Caco-2 (cell line): ENCODE results near the gene MOGAT1. TPM values are rescaled to one million over a fixed set of nuclear protein-coding genes. Genes with fewer than 3 reads are reported as not detected.

Experiments
- BruUV-seq: library from RNA; stranded (reverse); fragments of 400-500 nt; replicated peaks from 2 replicates; lab custom pipeline; 2021; lab: Mats Ljungman, UMichigan
- CTCF ChIA-PET: fragments of 300-600 bp; sonication (Branson Sonifier 250); formaldehyde crosslinking; loops from one replicate; lab custom pipeline; 2022; ENCODE audit warnings: antibody characterized with exemption; lab: Charles Lee
- POLR2A ChIA-PET: fragments of 300-600 bp; sonication (Branson Sonifier 250); formaldehyde crosslinking; loops from one replicate; lab custom pipeline; 2022; ENCODE audit warnings: antibody characterized with exemption; lab: Charles Lee
- DNase-seq, 2 experiments: peaks; one replicate each; pipeline versions ENCODE4 v3.0.0 to v3.0.0-alpha.2; 2020 to 2022
- H3K27me3 ChIP-seq: replicated peaks from 2 replicates; pipeline ENCODE4 v1.6.0; 2011; ENCODE audit warnings: low read length; ENCODE audit not compliant: control insufficient read depth, insufficient read depth
- H3K36me3 ChIP-seq: 2 replicates; pipeline ENCODE4 v1.5.1; 2011; ENCODE audit warnings: low read length; ENCODE audit not compliant: control insufficient read depth, insufficient read depth
- H3K4me1 ChIP-seq: fragments of 250-450 bp; sonication (Bioruptor Pico); 2 replicates; pipeline ENCODE4 v1.5.1; 2020; ENCODE audit warnings: mild to moderate bottlenecking
- H3K4me3 ChIP-seq: 2 replicates; pipeline ENCODE4 v1.5.1; 2011; ENCODE audit warnings: low read depth, mild to moderate bottlenecking, control low read depth, low read length
- H3K9me3 ChIP-seq: fragments of 250-450 bp; sonication (Bioruptor Pico); 2 replicates; pipeline ENCODE4 v1.5.1; 2020; ENCODE audit warnings: mild to moderate bottlenecking, moderate library complexity
- H3K27ac Mint-ChIP-seq: one replicate; pipeline ENCODE4 v1.8.0; 2022; ENCODE audit warnings: mixed read lengths; ENCODE audit not compliant: unreplicated experiment
- H3K27me3 Mint-ChIP-seq: one replicate; pipeline ENCODE4 v1.8.0; 2022; ENCODE audit warnings: mixed read lengths; ENCODE audit not compliant: insufficient read depth, unreplicated experiment
- H3K36me3 Mint-ChIP-seq: one replicate; pipeline ENCODE4 v1.8.0; 2022; ENCODE audit warnings: mild to moderate bottlenecking, mixed read lengths; ENCODE audit not compliant: insufficient read depth, unreplicated experiment
- H3K4me1 Mint-ChIP-seq: one replicate; pipeline ENCODE4 v1.8.0; 2022; ENCODE audit warnings: low read depth, mixed read lengths; ENCODE audit not compliant: unreplicated experiment
- H3K4me3 Mint-ChIP-seq: one replicate; pipeline ENCODE4 v1.8.0; 2022; ENCODE audit warnings: mild to moderate bottlenecking, moderate library complexity, mixed read lengths; ENCODE audit not compliant: unreplicated experiment
- H3K9me3 Mint-ChIP-seq: one replicate; pipeline ENCODE4 v1.8.0; 2022; ENCODE audit warnings: mixed read lengths; ENCODE audit not compliant: unreplicated experiment
- intact Hi-C: fragments of 100-400 bp; cut with micrococcal nuclease; formaldehyde crosslinking; loops from one replicate; pipeline ENCODE4 v1.10.0; 2022; ENCODE audit not compliant: unreplicated experiment
- total RNA-seq: library from RNA; stranded (reverse); gene quantifications from 2 replicates; pipeline ENCODE4 v1.2.3, GENCODE V29; 2022
- TF ChIP-seq, protein P1 (sequence below), 2 experiments: fragments of 200-600 bp in 1 of 2; IDR thresholded peaks; 1 replicate in 1 of 2; 2 replicates in 1 of 2; pipeline versions ENCODE4 v1.5.1 to v1.8.0; 2011 to 2022; ENCODE audit warnings: antibody characterized with exemption in 1 of 2, control low read depth in 1 of 2, inconsistent platforms in 1 of 2, low read depth in 1 of 2, low read length in 1 of 2, mild to moderate bottlenecking in 1 of 2, moderate library complexity in 1 of 2; ENCODE audit not compliant: insufficient read depth in 1 of 2, severe bottlenecking in 1 of 2, unreplicated experiment in 1 of 2

The MOGAT1 gene
- total RNA-seq, 1 experiment from 2014 or later: not detected

DNA sequence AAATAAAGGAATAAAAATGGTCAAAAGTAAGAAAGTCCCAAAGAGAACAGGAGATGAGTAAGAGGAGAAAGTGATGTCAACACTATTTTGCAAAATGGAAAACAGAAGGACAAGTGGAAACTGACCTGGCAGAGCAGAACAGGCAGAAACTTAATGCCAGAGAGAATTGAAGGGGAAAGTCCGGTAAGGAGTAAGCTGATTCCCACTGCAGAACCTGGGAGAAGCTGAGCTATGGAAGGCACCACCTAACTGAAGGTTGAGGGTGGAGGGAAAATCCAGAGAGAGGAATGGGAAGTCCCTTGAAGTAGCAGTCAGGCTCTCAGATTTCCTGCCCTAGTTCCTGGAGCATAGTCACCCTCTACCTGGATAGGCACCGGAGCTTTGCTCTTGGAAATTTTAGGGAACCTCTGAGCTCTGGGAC lies 59.8 kb downstream of the MOGAT1 start:
- H3K36me3 ChIP-seq: no peaks in the 10 kb centered on the region
- Mint-ChIP-seq H3K36me3 (no peaks in the 10 kb centered on the region), H3K4me3 (no peak overlapping the region), H3K27ac (no peak overlapping the region), H3K9me3 (no peaks in the 10 kb centered on the region), H3K27me3 (no peaks in the 10 kb centered on the region), H3K4me1 (peaks cover 20% of the 10 kb centered on the region)
- TF ChIP-seq, protein P1, sequence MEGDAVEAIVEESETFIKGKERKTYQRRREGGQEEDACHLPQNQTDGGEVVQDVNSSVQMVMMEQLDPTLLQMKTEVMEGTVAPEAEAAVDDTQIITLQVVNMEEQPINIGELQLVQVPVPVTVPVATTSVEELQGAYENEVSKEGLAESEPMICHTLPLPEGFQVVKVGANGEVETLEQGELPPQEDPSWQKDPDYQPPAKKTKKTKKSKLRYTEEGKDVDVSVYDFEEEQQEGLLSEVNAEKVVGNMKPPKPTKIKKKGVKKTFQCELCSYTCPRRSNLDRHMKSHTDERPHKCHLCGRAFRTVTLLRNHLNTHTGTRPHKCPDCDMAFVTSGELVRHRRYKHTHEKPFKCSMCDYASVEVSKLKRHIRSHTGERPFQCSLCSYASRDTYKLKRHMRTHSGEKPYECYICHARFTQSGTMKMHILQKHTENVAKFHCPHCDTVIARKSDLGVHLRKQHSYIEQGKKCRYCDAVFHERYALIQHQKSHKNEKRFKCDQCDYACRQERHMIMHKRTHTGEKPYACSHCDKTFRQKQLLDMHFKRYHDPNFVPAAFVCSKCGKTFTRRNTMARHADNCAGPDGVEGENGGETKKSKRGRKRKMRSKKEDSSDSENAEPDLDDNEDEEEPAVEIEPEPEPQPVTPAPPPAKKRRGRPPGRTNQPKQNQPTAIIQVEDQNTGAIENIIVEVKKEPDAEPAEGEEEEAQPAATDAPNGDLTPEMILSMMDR (IDR thresholded peaks at IDR 0.05; ENCODE audit: insufficient read depth in 1 of 2, low read depth in 1 of 2, low read length in 1 of 2, severe bottlenecking in 1 of 2, unreplicated experiment in 1 of 2): no peak
- POLR2A ChIA-PET: no interaction called here
- intact Hi-C loops: no loop called here
- peaks cover 9% of the 10 kb centered on the region for H3K4me1 ChIP-seq
- no peaks in the 10 kb centered on the region for H3K9me3 ChIP-seq
- no peak for DNase-seq
- BruUV-seq: no TSS peak
- no peak overlapping the region for H3K4me3 ChIP-seq
- no peaks in the 10 kb centered on the region for H3K27me3 ChIP-seq
- CTCF ChIA-PET: no interaction called here

DNA sequence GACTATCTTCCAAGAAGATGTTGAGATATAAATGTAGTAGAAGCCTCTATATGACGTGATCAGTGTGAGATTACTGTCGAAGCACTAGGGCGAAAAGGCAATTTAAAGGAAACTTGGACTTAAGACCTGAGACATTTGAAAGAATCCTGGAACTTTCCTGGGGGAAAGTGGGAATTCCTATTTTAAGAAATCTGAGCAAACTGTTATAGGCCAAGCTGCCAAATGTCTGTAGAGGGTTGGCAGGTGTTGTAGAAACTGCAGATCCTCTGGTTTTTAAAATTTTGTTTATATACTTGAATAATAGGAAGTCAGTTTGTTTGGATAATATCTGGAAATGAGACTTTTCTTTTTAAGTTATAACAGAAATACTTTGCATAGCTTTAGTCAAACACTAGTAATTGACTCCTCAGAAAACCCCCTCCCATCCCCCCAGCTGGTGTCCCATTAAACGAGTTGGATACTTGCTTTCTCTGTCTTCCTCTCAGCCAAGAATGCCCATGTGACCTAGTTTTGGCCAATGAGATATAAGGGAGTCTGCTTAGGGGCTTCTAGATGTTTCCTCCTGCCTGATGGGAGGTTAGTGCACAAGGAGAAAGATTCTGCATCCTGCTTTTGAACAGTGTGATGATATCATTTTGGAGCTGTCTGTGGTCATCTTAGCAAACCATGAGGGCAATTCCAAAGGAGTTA lies 61.2 kb downstream of the MOGAT1 start:
- Mint-ChIP-seq H3K27me3 (peaks cover 4% of the 10 kb centered on the region), H3K4me3 (no peak overlapping the region), H3K36me3 (no peaks in the 10 kb centered on the region), H3K4me1 (peaks cover 20% of the 10 kb centered on the region), H3K27ac (no peak overlapping the region), H3K9me3 (peaks cover 6% of the 10 kb centered on the region)
- TF ChIP-seq, protein P1 (IDR thresholded peaks at IDR 0.05; ENCODE audit: insufficient read depth in 1 of 2, low read depth in 1 of 2, low read length in 1 of 2, severe bottlenecking in 1 of 2, unreplicated experiment in 1 of 2): no peak
- no peak for DNase-seq
- POLR2A ChIA-PET: no interaction called here
- Histone ChIP-seq H3K36me3 (no peaks in the 10 kb centered on the region), H3K9me3 (no peaks in the 10 kb centered on the region), H3K27me3 (no peaks in the 10 kb centered on the region), H3K4me1 (peaks cover 9% of the 10 kb centered on the region), H3K4me3 (no peak overlapping the region)
- intact Hi-C loops: no loop called here
- BruUV-seq: no TSS peak
- CTCF ChIA-PET: no interaction called here

DNA sequence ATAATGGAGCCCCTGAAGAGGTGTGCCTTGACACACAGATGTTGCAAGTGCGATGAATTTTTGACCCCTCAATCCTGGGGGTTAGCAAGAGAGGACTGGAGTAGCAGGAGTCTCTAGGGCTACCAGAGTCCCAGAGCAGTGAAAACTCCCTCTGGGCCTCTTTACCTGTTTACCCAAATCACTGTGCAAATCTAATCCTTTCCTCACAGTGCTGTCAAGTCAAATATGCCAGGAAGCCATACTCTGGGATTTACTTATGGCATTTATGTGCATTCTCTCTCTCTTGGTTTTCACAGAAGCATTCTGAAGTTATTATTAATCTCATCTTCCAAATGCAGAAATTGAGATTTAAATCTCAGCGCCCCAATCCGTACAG lies 62.0 kb downstream of the MOGAT1 start:
- BruUV-seq: no TSS peak
- Histone ChIP-seq H3K9me3 (no peaks in the 10 kb centered on the region), H3K4me3 (no peak overlapping the region), H3K4me1 (peaks cover 9% of the 10 kb centered on the region), H3K27me3 (no peaks in the 10 kb centered on the region), H3K36me3 (no peaks in the 10 kb centered on the region)
- ChIA-PET POLR2A (no interaction called here), CTCF (interaction anchor here (1.5 kb wide), 1 partner anchor 128 kb away, joined by 3 read pairs; no protein-coding TSS in a partner anchor)
- peaks cover 4% of the 10 kb centered on the region for H3K27me3 Mint-ChIP-seq
- peaks cover 7% of the 10 kb centered on the region for H3K9me3 Mint-ChIP-seq
- TF ChIP-seq, protein P1 (IDR thresholded peaks at IDR 0.05; ENCODE audit: insufficient read depth in 1 of 2, low read depth in 1 of 2, low read length in 1 of 2, severe bottlenecking in 1 of 2, unreplicated experiment in 1 of 2): no peak
- no peaks in the 10 kb centered on the region for H3K36me3 Mint-ChIP-seq
- H3K4me3 Mint-ChIP-seq: no peak overlapping the region
- DNase-seq: no peak
- no peak overlapping the region for H3K27ac Mint-ChIP-seq
- intact Hi-C loops: no loop called here
- H3K4me1 Mint-ChIP-seq: peaks cover 23% of the 10 kb centered on the region
